ENCODE data around the gene COL19A1. TPM values are rescaled to one million over a fixed set of nuclear protein-coding genes. Genes with fewer than 3 reads are reported as not detected.

Gene COL19A1
- total and polyA plus RNA-seq, 2 donors from 2014 or later: 0.60 to 1.1 TPM

GRCh38 chr6:69868961-69869360, 2.6 kb downstream of the COL19A1 start:
- peaks cover 0 to 5% (median 0%) of the 10 kb centered on the region in 3 donors for H3K4me1 ChIP-seq (ENCODE audit: control insufficient read depth in 2 of 3, insufficient read depth in 2 of 3, low read depth in 1 of 3, low read length in 3 of 3)
- no peaks in the 10 kb centered on the region for H3K9me3 ChIP-seq (ENCODE audit: control insufficient read depth in 2 of 3, insufficient read depth in 1 of 3, low read length in 3 of 3)
- H3K9ac ChIP-seq (ENCODE audit: low read length in 3 of 3): no peak overlapping the region
- H3K36me3 ChIP-seq (ENCODE audit: control insufficient read depth in 2 of 3, insufficient read depth in 3 of 3, low read length in 3 of 3): no peaks in the 10 kb centered on the region
- H3K4me3 ChIP-seq (ENCODE audit: low read length in 3 of 3): no peak overlapping the region
- no peaks in the 10 kb centered on the region for H3K27me3 ChIP-seq (ENCODE audit: control insufficient read depth, insufficient read depth, low read length)
- no peak for TF ChIP-seq CTCF (IDR thresholded peaks at IDR 0.05; ENCODE audit: borderline replicate concordance, extremely low read depth, insufficient read depth)
- H3K27ac ChIP-seq (ENCODE audit: low read depth in 2 of 2, low read length in 2 of 2): no peak overlapping the region
- FAIRE-seq (no peak), DNase-seq (no peak)
- intact Hi-C loops (cut with DNase I): no loop called here

DNA sequence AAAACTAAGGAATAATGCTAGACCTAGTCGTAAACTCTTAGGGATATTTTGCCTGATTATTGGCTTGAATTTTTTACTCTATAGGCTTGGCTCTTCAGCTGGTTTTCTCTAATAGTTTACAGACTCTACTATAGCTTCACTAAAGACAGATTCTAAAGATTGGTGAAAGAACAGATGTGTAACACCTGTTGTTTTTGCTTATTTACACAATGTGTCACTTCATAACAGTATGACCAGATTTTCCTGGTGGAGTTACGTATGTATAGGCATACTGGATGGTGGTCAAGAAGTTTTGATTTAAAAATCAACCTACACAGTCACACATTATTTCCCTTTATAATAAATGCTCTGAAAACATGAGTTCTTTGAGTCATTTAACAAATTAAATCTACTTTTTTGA, 4.8 kb downstream of the COL19A1 start:
- intact Hi-C loops (cut with DNase I): no loop called here
- Histone ChIP-seq H3K9ac (ENCODE audit: low read length in 3 of 3) (no peak overlapping the region), H3K27ac (ENCODE audit: low read depth in 2 of 2, low read length in 2 of 2) (no peak overlapping the region), H3K27me3 (ENCODE audit: control insufficient read depth, insufficient read depth, low read length) (no peaks in the 10 kb centered on the region), H3K4me1 (ENCODE audit: control insufficient read depth in 2 of 3, insufficient read depth in 2 of 3, low read depth in 1 of 3, low read length in 3 of 3) (peaks cover 0 to 5% (median 0%) of the 10 kb centered on the region in 3 donors), H3K36me3 (ENCODE audit: control insufficient read depth in 2 of 3, insufficient read depth in 3 of 3, low read length in 3 of 3) (no peaks in the 10 kb centered on the region), H3K4me3 (ENCODE audit: low read length in 3 of 3) (no peak overlapping the region), H3K9me3 (ENCODE audit: control insufficient read depth in 2 of 3, insufficient read depth in 1 of 3, low read length in 3 of 3) (no peaks in the 10 kb centered on the region)
- no peak for FAIRE-seq
- DNase-seq: no peak
- TF ChIP-seq CTCF (IDR thresholded peaks at IDR 0.05; ENCODE audit: borderline replicate concordance, extremely low read depth, insufficient read depth): no peak

DNA sequence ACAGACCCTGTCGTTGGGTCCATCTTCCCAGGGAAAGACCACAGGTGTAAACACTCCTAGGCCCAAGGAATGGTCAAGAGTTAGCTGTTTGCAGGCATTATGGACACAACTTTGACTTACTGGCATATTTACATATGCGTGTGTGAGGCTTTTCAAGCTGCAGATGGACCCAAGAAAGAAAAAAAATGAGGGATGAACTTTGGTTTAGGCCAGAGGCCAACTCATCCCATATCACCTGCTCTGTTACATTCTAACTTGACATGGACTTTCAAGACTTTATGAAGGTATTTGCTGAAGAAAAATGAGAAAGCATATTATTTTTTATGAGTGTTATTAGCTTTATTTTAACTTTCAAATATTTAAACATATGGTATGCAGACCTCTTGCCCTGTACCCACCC, 6.9 kb downstream of the COL19A1 start:
- H3K4me1 ChIP-seq (ENCODE audit: control insufficient read depth in 2 of 3, insufficient read depth in 2 of 3, low read depth in 1 of 3, low read length in 3 of 3): no peaks in the 10 kb centered on the region
- no peak for FAIRE-seq
- H3K9me3 ChIP-seq (ENCODE audit: control insufficient read depth in 2 of 3, insufficient read depth in 1 of 3, low read length in 3 of 3): no peaks in the 10 kb centered on the region
- peak overlapping the region; percentile 15 to 38 for H3K27ac ChIP-seq (ENCODE audit: low read depth in 2 of 2, low read length in 2 of 2)
- TF ChIP-seq CTCF (IDR thresholded peaks at IDR 0.05; ENCODE audit: borderline replicate concordance, extremely low read depth, insufficient read depth): no peak
- no peak overlapping the region for H3K4me3 ChIP-seq (ENCODE audit: low read length in 3 of 3)
- no peak overlapping the region for H3K9ac ChIP-seq (ENCODE audit: low read length in 3 of 3)
- no peaks in the 10 kb centered on the region for H3K27me3 ChIP-seq (ENCODE audit: control insufficient read depth, insufficient read depth, low read length)
- DNase-seq: no peak
- intact Hi-C loops (cut with DNase I): no loop called here
- H3K36me3 ChIP-seq (ENCODE audit: control insufficient read depth in 2 of 3, insufficient read depth in 3 of 3, low read length in 3 of 3): no peaks in the 10 kb centered on the region

- intact Hi-C loops (cut with DNase I): no loop called here
- no peak overlapping the region for H3K27ac ChIP-seq (ENCODE audit: low read depth in 2 of 2, low read length in 2 of 2)
- FAIRE-seq (no peak), DNase-seq (no peak)
- no peaks in the 10 kb centered on the region for H3K4me1 ChIP-seq (ENCODE audit: control insufficient read depth in 2 of 3, insufficient read depth in 2 of 3, low read depth in 1 of 3, low read length in 3 of 3)
- no peak overlapping the region for H3K4me3 ChIP-seq (ENCODE audit: low read length in 3 of 3)
- no peaks in the 10 kb centered on the region for H3K27me3 ChIP-seq (ENCODE audit: control insufficient read depth, insufficient read depth, low read length)
- H3K36me3 ChIP-seq (ENCODE audit: control insufficient read depth in 2 of 3, insufficient read depth in 3 of 3, low read length in 3 of 3): no peaks in the 10 kb centered on the region
- no peak overlapping the region for H3K9ac ChIP-seq (ENCODE audit: low read length in 3 of 3)
- TF ChIP-seq CTCF (IDR thresholded peaks at IDR 0.05; ENCODE audit: borderline replicate concordance, extremely low read depth, insufficient read depth): no peak
- H3K9me3 ChIP-seq (ENCODE audit: control insufficient read depth in 2 of 3, insufficient read depth in 1 of 3, low read length in 3 of 3): no peaks in the 10 kb centered on the region
Measured at GRCh38 chr6:69875715-69876114, 9.4 kb downstream of the COL19A1 start.
